HG03432 (cell line): Measurements from ENCODE around the gene SLC12A7.

ENCODE experiments used
- ATAC-seq: cut with Tn5 transposase; IDR thresholded peaks from one replicate; pipeline ENCODE4 v1.9.1; 2021; ENCODE audit warnings: mild to moderate bottlenecking, moderate library complexity; ENCODE audit not compliant: unreplicated experiment

The SLC12A7 gene

DNA sequence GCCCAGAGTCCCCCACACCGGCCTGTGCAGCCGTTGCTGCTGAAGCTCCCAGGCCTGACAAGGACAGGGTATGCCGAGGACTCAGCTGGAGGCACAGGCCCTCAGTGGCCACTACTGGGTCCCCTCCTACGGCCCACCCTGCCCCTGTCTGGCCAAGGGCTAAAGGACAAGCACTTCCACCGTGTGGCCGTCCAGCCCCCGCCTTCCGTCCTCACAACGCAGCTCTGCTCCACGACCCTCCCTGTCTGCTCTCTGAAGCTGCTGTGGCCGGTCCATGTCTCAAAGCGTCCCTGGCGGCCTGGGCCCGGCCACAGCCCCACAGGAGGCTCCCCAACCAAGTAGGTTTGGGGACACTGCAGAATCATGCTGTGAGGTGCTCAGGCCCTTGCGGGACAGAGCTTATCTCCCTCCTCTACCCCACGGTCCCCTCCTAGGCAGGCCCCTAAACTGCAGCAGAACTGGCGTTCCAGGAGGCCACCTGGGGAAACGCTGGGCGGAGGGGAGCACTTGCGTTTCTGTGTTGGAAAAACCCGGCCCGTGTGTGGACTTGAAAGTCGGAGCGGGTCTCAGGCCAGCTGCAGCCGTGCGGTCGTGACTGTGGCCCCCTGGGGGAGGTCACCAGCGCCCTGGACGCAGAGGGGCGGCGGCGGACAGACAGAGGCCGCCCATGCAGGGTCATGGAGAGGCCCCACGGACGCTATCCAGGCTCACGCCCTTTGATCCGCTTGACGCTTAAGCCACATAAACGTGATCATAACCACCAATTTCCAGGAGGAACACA lies 57.7 kb downstream of the SLC12A7 start:
- ATAC-seq, result no peak

DNA sequence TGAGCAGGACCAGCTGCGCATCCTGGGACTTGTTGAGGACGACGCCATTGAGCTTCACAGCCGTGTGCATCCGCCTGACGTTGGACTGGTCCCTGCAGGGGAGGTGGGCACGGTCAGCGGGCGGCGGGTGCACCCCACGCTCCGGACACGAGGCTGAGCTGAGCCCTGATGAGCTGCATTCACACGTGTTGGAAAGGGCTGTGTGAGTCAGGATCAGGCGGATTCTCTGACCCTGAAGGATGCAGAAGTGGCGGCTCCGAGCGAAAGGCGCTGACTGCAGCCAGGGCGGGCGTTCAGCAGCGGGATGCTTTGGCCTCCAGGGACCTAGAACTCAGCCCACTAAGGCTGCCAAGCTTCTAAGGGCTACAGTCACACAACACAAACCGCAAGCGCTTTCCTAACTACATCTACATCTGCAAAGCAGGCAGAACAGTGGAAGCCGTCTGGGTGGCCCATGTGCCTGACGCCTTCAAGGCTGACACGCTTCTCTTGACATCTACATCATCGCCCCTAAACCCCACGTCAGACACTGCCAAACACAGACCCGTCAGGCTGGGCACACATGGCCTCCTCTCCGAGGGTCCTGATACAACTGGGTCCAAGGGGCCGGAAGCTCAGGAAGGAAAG lies 58.4 kb downstream of the SLC12A7 start:
- ATAC-seq, result no peak

DNA sequence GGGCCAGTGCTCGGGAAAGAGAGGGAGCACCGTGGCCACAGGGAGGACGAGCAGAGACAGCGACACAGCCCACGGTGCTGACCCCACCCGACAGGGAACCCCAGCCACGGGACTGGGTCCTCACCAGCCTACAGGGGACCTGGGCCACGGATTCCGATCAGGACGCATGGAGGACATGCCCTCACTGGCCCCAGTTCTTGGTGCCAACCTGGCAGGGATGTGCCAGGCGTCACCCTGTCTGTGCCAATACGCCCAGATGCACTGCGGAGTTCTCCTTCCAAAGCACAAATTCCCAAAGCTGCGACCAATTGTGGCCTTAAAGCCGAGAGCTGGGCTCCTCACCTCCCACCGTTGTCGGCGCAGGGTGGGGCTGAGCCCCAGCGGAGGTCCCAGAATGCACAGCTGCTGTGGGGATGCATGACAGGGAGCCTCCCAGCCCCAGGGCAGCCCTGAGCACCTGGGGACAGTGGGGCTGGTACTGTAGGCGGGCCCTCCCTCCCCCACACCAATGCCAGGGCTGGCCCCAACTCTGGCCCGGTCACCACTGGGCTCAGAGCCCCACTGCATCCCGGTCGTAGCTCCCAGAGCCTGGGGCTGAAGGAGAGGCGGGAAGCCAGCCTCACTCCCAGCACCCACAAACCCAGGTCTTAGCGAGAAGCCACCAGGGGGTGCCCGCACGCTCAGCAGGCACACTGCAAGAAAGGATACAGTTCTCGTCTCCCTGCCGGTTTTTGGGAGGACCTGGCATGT lies 59.0 kb downstream of the SLC12A7 start:
- no peak for ATAC-seq

DNA sequence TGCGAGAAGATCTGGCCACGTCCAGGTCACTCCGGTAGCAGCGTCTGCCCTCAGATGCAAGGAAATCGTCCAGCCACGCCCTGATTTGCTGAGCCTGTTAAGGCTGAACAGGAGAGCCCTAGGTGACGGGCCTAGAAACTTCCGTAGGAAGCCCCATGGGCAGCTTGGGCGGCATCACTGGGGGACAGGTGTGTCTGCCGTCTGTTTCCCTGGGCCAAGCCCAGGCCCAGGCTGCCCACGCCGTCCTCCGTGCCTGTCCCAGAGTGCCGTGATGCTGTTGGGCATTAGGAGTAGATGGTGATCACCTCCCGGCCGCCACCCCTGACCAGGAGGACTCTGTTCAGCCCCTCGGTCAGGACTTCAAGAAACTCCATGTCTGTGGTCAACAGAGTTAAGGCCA lies 59.8 kb downstream of the SLC12A7 start:
- ATAC-seq, result no peak

DNA sequence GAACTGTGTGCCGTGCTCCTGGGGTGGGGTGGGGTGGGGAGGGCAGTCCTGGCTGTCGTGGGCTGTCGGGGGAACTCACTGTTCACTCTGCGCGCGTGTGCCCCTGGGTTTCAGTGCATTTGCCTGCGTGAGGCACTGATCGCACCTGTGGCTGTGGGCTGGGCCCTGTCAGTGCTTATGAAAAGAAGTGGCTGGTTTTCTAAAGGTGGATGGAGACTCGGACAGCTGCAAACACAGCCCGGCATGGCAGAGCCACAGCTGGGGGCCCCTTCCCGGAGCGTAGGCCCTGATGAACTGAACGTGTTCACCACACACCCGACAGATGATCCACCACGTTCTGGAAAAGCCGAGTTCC lies 60.5 kb downstream of the SLC12A7 start:
- no peak for ATAC-seq

DNA sequence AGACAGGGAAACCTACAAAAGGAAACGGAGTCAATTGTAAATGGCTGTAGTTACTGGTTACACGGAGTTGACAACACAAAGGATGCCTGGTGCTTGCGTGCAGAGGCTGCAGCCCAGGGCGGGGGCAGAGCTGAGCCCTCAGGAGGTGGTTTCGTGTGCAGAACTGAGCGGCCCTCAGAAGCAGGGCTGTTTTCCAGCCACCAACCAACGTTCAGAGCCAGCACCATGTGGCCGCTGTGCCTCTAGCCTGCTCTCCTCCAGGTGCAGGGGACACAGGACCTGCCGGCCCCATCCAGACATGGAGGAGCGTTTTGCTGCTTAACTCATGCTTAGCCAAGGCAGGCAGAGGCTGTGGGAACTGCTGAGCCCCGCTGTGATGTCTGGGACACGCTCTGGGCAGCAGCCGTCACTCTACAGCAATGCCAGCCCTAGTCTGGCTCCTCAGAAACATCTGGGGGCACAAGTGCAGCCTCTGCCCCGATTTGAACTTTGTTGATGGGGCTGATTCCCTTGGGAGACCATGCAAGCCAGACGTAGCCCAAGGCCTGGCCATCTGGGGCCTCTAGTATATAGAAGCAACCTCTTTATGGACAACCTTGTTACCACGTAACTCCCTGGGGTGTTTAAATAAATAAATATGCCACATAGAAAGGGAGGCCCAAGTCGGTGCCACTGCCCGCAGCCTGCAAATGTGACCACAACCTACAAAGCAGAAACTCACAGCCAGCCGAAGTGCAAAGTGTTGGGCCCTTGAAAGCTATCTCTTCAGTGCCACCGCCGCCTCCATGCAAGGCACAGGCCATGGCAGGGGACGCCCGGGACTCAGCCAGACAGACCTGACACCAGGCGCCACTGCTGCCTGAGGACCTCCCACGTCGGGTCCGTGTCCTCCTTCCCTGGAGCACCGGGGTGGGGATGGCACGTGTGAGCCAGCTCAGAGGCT lies 61.2 kb downstream of the SLC12A7 start:
- ATAC-seq, result no peak

DNA sequence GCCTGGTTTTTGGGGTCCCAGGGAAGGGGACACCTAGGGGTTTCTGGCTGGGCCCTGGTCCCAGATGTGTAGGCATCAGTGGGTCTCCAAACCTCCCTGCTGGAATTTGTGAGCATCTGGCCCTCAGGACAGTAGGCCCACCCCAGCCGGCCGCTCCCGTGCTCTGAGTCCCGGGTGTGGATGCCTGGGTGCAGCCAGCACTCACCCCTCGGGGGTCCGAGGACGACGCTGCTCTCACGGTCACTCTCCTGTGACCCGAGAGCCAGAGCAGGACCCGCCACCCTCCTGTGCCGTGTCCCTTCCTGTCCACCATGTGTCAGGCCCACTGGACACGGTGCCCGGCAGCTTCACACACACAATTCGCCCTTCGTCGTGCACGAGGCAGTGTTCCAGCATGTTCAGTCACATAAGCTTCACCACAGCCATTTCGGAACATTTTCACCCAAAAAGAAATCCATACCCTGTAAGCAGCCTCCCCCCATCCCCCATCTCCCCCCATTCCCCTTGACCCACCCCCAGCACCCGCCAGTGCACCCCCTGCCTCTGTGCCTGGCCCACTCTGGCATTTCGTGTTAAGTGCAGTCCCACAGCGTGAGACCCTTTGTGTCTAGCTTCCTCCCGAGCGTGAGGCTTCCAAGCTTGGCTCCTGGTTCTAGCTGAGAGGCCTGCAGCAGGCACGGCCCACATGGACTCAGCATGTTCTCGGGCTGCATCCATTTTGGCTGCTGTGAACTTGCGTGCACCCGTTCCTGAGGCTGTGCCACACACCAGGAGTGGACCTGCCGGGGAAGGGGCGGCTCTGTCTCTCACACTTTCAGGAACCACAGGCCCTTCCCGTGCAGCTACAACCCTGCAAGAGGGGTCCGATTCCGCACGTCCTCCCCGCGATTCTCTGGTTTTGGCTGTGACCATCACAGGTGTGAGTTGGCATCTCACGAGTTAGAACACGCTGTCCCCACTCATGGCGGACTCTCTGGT lies 62.7 kb downstream of the SLC12A7 start:
- no peak for ATAC-seq

DNA sequence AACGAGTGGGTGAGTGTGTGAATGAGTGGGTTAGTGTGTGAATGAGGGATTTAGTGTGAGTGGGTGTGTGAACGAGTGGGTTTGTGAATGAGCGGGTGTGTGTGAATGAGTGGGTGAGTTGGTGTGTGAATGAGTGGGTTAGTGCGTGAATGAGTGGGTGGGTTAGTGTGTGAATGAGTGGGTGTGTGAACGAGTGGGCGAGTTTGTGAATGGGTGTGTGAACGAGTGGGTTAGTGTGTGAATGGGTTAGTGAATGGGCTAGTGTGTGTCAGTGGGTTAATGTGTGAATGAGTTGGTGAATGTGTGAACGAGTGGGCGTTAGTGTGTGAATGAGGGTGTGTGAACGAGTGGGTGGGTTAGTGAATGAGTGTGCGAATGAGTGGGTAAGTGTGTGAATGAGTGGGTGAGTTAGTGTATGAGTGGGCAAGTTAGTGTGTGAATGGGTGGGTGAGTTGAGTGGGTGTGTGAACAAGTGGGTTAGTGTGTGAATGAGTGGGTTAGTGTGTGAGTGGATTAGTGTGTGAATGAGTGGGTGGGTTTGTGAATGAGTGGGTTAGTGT lies 63.6 kb downstream of the SLC12A7 start:
- no peak for ATAC-seq

DNA sequence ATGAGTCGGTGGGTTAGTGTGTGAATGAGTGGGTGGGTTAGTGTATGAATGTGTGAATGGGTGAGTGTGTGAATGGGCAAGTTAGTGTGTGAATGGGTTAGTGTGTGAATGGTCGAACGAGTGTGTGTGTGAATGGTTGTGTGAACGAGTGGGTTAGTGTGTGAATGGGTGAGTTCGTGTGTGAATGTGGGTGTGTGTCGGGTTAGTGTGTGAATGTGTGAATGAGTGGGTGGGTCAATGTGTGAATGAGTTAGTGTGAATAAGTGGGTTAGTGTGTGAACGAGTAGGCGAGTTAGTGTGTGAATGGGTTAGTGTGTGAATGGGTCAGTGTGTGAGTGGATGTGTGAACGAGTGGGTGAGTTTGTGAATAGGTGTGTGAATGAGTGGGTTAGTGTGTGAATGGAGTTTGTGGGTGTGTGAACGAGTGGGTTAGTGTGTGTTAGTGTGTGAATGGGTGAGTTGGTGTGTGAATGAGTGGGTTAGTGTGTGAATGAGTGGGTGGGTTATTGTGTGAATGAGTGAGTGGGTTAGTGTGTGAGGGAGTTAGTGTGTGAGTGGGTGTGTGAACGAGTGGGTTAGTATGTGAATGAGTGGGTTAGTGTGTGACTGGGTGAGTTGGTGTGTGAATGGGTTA lies 64.4 kb downstream of the SLC12A7 start:
- no peak for ATAC-seq

DNA sequence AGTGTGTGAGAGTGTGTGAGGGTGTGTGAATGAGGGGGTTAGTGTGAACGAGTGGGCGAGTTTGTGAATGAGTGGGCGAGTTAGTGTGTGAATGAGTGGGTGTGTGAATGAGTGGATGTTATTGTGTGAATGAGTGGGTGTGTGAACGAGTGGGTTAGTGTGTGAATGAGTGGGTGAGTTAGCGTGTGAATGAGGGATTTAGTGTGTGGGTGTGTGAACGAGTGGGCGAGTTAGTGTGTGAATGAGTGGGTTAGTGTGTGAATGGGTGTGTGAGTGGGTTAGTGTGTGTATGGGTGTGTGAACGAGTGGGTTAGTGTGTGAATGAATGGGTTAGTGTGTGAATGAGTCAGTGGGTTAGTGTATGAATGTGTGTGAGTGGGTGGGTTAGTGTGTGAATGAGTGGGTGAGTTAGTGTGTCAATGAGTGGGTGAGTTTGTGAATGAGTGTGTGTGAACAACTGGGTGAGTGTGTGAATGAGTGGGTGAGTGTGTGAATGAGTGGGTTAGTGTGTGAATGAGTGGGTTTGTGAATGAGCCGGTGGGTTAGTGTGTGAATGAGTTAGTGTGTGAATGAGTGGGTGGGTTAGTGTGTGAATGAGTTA lies 65.8 kb downstream of the SLC12A7 start:
- no peak for ATAC-seq

DNA sequence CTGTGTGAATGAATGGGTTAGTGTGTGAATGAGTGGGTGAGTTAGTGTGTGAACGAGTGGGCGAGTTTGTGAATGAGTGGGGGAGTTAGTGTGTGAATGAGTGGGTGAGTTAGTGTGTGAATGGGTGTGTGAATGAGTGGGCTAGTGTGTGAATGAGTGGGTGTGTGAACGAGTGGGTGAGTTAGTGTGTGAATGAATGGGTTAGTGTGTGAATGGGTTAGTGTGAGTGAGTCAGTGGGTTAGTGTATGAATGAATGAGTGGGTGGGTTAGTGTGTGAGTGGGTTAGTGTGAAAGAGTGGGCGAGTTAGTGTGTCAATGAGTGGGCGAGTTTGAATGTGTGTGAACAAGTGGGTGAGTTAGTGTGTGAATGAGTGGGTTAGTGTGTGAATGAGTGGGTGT lies 67.7 kb downstream of the SLC12A7 start:
- no peak for ATAC-seq

DNA sequence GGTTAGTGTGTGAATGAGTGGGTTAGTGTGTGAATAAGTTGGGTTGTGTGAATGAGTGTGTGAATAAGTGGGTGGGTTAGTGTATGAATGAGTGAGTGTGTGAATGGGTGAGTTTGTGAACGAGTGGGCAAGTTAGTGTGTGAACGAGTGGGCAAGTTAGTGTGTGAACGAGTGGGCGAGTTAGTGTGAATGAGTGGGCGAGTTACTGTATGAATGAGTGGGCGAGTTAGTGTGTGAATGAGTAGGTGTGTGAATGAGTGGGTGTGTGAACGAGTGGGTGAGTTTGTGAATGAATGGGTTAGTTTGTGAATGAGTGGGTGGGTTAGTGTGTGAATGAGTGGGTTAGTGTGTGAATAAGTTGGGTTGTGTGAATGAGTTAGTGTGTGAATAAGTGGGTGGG lies 68.5 kb downstream of the SLC12A7 start:
- ATAC-seq, result no peak

DNA sequence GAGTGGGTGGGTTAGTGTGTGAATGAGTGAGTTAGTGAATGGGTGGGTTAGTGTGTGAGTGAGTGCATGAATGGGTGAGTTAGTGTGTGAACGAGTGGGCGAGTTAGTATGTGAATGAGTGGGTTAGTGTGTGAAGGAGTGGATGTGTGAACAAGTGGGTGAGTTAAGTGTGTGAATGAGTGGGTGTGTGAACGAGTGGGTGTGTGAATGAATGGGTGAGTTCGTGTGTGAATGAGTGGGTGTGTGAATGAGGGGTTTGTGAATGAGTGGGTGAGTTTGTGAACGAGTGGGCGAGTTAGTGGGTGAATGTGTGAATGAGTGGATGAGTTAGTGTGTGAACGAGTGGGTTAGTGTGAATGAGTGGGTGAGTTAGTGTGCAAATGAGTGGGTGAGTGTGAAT lies 69.2 kb downstream of the SLC12A7 start:
- no peak for ATAC-seq

DNA sequence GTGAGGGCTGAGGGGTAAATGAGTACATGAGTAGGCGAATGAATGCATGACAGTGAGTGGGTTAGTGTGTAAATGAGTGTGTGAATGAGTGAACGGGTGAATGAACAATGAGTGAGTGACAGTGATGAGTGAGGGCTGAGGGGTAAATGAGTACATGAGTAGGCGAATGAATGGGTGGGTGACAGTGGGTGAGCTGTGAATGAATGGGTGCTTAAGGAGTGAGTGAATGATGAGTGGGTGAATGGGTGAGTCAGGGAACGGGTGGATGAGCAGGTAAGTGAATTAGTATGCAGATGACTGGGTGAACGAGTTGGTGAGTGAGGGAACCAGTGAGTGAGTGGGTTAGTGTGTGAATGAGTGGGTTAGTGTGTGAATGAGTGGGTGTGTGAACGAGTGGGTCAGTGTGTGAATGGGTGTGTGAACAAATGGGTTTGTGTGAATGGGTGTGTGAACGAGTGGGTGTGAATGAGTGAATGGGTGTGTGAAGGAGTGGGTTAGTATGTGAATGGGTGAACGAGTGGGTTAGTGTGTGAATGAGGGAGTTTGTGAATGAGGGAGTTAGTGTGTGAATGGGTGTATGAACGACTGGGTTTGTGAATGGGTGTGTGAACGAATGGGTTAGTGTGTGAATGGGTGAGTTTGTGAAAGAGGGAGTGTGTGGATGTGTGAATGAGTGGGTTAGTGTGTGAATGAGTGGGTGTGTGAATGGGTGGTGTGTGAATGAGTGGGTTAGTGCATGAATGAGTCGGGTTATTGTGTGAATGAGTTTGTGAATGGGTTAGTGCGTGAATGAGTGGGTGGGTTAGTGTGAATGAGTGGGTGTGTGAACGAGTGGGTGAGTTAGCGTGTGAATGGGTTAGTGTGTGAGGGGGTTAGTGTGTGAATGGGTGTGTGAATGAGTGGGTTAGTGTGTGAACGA lies 70.4 kb downstream of the SLC12A7 start:
- ATAC-seq, result no peak

DNA sequence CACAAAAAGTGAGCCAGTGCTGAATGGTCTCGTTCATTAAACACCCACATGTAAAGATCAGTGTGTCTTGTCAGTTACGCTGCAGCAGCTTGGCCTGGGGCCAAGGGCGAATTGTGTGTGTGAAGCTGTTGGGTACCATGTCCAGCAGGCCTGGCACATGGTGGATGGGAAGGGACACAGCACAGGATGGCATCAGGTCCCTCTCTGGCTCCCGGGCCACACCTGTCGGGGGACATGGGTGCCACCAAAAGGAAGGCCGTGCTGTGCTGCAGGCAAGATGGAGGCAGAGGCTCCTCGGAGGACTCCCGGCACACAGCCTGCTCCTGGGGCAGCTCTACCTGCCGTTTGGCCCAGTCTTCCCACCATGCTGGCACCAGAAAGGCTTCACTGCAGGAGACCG lies 71.3 kb downstream of the SLC12A7 start:
- ATAC-seq, result no peak

DNA sequence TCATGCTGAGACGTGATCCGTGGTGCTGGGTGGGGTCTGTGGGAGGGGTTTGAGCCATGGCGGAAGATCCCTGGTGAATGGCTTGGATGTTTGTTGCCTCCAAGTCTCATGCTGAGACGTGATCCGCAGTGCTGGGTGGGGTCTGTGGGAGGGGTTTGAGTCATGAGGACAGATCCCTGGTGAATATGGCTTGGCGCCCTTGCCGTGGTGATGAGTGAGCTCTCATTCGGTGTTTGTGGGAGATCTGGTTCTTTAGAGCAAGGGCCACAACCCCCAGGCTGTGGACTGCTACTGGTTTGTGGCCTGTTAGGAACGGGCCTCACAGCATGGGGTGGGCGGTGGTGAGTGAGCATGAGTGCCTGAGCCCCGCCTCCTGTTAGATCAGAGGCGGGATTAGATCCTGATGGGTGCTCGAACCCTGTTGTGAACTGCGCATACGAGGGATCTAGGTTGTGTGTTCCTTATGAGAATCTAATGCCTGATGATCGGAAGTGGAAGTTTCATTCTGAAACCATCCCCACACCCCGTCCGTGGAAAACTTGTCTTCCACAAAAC lies 72.1 kb downstream of the SLC12A7 start:
- no peak for ATAC-seq

DNA sequence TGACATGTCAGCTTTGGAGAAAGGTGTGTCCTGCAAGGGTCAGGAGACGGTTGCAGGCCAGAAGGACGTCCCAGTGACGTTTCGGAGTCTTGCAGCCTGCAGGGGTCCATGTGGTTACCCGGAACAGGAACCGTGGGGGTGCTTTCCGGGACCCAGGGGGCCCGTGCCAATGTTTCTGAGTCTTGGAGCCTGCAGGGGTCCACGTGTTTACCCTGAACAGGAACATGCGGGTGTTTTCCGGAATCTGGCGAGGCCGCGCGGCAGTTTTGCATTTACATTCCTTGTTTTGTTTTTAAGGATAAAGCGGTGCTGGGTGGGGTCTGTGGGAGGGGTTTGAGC lies 72.7 kb downstream of the SLC12A7 start:
- no peak for ATAC-seq
